ENCODE measurements around the gene ARL4C. TPM values are rescaled to one million over a fixed set of nuclear protein-coding genes. Genes with fewer than 3 reads are reported as not detected.

Gene ARL4C
- total RNA-seq, 1 donor from 2014 or later: 2.7 TPM

- Histone ChIP-seq H3K4me1 (peaks cover 19% of the 10 kb centered on the region), H3K36me3 (no peaks in the 10 kb centered on the region), H3K4me3 (no peak overlapping the region), H3K9me3 (replicated peaks) (no peaks in the 10 kb centered on the region), H3K27ac (replicated peaks) (no peak overlapping the region), H3K27me3 (ENCODE audit: low read depth) (no peaks in the 10 kb centered on the region)
- DNase-seq: no peak
- intact Hi-C loops (cut with micrococcal nuclease): no loop called here
- no peak for TF ChIP-seq CTCF (IDR thresholded peaks at IDR 0.05; ENCODE audit: borderline replicate concordance)
These were observed 52.6 kb downstream of the ARL4C start for GRCh38 chr2:234444242-234444730.

Data from left ventricle myocardium inferior (tissue), 1 donor.